Left hindlimb (tissue), 1 donor: ENCODE measurements around the gene AMPD2.
"Not testable (repeated sequence)": the region's sequence is repeated elsewhere in the genome, so short reads cannot be mapped to it uniquely, and the experiment has no call there.

Experiments
- DNase-seq: peaks from one replicate; pipeline ENCODE4 v3.0.0-alpha.2; 2018

Gene AMPD2

GRCh38 chr1:109653306-109653705 lies 33.7 kb downstream of the AMPD2 start:
- no peak for DNase-seq

- DNase-seq: no peak
These were observed 34.9 kb downstream of the AMPD2 start for GRCh38 chr1:109654519-109654918.

- peak; percentile 87 for DNase-seq
These were observed 36.2 kb downstream of the AMPD2 start, which contains the start of gene GSTM4 for GRCh38 chr1:109655615-109656519. GSTM4 (plus strand) TSS chr1:109656099; CDS start chr1:109656390, 291 bp downstream.

GRCh38 chr1:109657395-109657794 lies 37.8 kb downstream of the AMPD2 start:
- no peak for DNase-seq

- no peak for DNase-seq
These were observed 38.3 kb downstream of the AMPD2 start for GRCh38 chr1:109657970-109658369.

- no peak for DNase-seq
These were observed 39.0 kb downstream of the AMPD2 start for GRCh38 chr1:109658533-109659042.

GRCh38 chr1:109659145-109659544 lies 39.5 kb downstream of the AMPD2 start:
- no peak for DNase-seq

GRCh38 chr1:109659997-109660690 lies 40.5 kb downstream of the AMPD2 start:
- DNase-seq: no peak

- not testable (repeated sequence) for DNase-seq
These were observed 41.0 kb downstream of the AMPD2 start for GRCh38 chr1:109660691-109661026.

GRCh38 chr1:109661391-109661790 lies 41.8 kb downstream of the AMPD2 start:
- no peak for DNase-seq

- no peak for DNase-seq
These were observed 45.0 kb downstream of the AMPD2 start for GRCh38 chr1:109664671-109665070.

- DNase-seq: peak; percentile 96
These were observed 48.0 kb downstream of the AMPD2 start, which contains the start of gene GSTM2 for GRCh38 chr1:109667452-109668122. GSTM2 (plus strand) TSS chr1:109668057; CDS start chr1:109668116, 59 bp downstream.

GRCh38 chr1:109668123-109668775 lies 48.6 kb downstream of the AMPD2 start:
- no peak for DNase-seq

GRCh38 chr1:109669246-109669948 lies 49.8 kb downstream of the AMPD2 start:
- DNase-seq: no peak

- not testable (repeated sequence) for DNase-seq
These were observed 50.3 kb downstream of the AMPD2 start for GRCh38 chr1:109669949-109670302.

- no peak for DNase-seq
These were observed 51.4 kb downstream of the AMPD2 start for GRCh38 chr1:109671067-109671466.

- DNase-seq: not testable (repeated sequence)
These were observed 54.2 kb downstream of the AMPD2 start for GRCh38 chr1:109673861-109674260.

- not testable (repeated sequence) for DNase-seq
These were observed 57.2 kb downstream of the AMPD2 start for GRCh38 chr1:109676683-109677381.

- DNase-seq: no peak
These were observed 57.8 kb downstream of the AMPD2 start for GRCh38 chr1:109677459-109677858.

- DNase-seq: not testable (repeated sequence)
These were observed 59.0 kb downstream of the AMPD2 start for GRCh38 chr1:109678637-109679036.
